ENCODE data around the gene POU2F3. TPM values are rescaled to one million over a fixed set of nuclear protein-coding genes. Genes with fewer than 3 reads are reported as not detected.

Gene POU2F3
- total and polyA plus RNA-seq, 2 donors (not counting 1 experiment from before 2014, with no cell fraction given) = not detected

GRCh38 chr11:120201653-120202052 is 38.3 kb upstream of the POU2F3 start:
- Histone ChIP-seq H4K20me1 (ENCODE audit: control insufficient read depth, extremely low read depth, insufficient read depth, low read length) (no peaks in the 10 kb centered on the region), H3K9ac (ENCODE audit: insufficient read depth, low read length) (no peak overlapping the region), H3K9me3 (ENCODE audit: control insufficient read depth, insufficient read depth, low read depth, low read length) (no peaks in the 10 kb centered on the region)

GRCh38 chr11:120203626-120204025 is 36.3 kb upstream of the POU2F3 start:
- no peaks in the 10 kb centered on the region for H3K9me3 ChIP-seq (ENCODE audit: control insufficient read depth, insufficient read depth, low read depth, low read length)
- no peak for DNase-seq (ENCODE audit: low read depth in 2 of 2)
- H3K36me3 ChIP-seq (ENCODE audit: control insufficient read depth, insufficient read depth, low read length) = no peaks in the 10 kb centered on the region
- no peak overlapping the region for H3K4me2 ChIP-seq (ENCODE audit: extremely low read depth, insufficient read depth, low read length)
- no peaks in the 10 kb centered on the region for H4K20me1 ChIP-seq (ENCODE audit: control insufficient read depth, extremely low read depth, insufficient read depth, low read length)
- H2AFZ ChIP-seq (ENCODE audit: low read length) = no peak overlapping the region
- peaks cover 6% of the 10 kb centered on the region for H3K4me1 ChIP-seq (ENCODE audit: control insufficient read depth, extremely low read depth, insufficient read depth, low read length)
- no peak overlapping the region for H3K4me3 ChIP-seq (replicated peaks in 1 of 4; ENCODE audit: control extremely low read depth in 1 of 4, insufficient read depth in 1 of 4, low read depth in 3 of 4, low read length in 4 of 4)
- H3K79me2 ChIP-seq (ENCODE audit: control insufficient read depth, insufficient read depth, low read length) = no peaks in the 10 kb centered on the region
- peaks cover 2% of the 10 kb centered on the region for H3K27me3 ChIP-seq (ENCODE audit: control insufficient read depth, insufficient read depth, low read length)
- TF ChIP-seq CTCF (conservative IDR thresholded peaks at IDR 0.05 in 1 of 2, IDR thresholded peaks at IDR 0.05 in 1 of 2; ENCODE audit: low read depth in 1 of 2, low read length in 2 of 2) (no peak), EZH2 (IDR thresholded peaks at IDR 0.05; ENCODE audit: low read length, missing control alignments) (no peak)
- no peak overlapping the region for H3K27ac ChIP-seq (ENCODE audit: insufficient read depth, low read length)
- no peak overlapping the region for H3K9ac ChIP-seq (ENCODE audit: insufficient read depth, low read length)

More at GRCh38 chr11:120201653-120202052, 38.3 kb upstream of the POU2F3 start:
- H3K4me3 ChIP-seq (replicated peaks in 1 of 4; ENCODE audit: control extremely low read depth in 1 of 4, insufficient read depth in 1 of 4, low read depth in 3 of 4, low read length in 4 of 4) = no peak overlapping the region
- H3K4me2 ChIP-seq (ENCODE audit: extremely low read depth, insufficient read depth, low read length) = no peak overlapping the region
- no peak for DNase-seq (ENCODE audit: low read depth in 2 of 2)
- H3K36me3 ChIP-seq (ENCODE audit: control insufficient read depth, insufficient read depth, low read length) = no peaks in the 10 kb centered on the region
- peaks cover 3% of the 10 kb centered on the region for H3K27me3 ChIP-seq (ENCODE audit: control insufficient read depth, insufficient read depth, low read length)
- H3K27ac ChIP-seq (ENCODE audit: insufficient read depth, low read length) = no peak overlapping the region
- H3K79me2 ChIP-seq (ENCODE audit: control insufficient read depth, insufficient read depth, low read length) = no peaks in the 10 kb centered on the region
- no peak for TF ChIP-seq EZH2 (IDR thresholded peaks at IDR 0.05; ENCODE audit: low read length, missing control alignments)
- no peak for TF ChIP-seq CTCF (conservative IDR thresholded peaks at IDR 0.05 in 1 of 2, IDR thresholded peaks at IDR 0.05 in 1 of 2; ENCODE audit: low read depth in 1 of 2, low read length in 2 of 2)
- H2AFZ ChIP-seq (ENCODE audit: low read length) = no peak overlapping the region
- peaks cover 4% of the 10 kb centered on the region for H3K4me1 ChIP-seq (ENCODE audit: control insufficient read depth, extremely low read depth, insufficient read depth, low read length)

- Histone ChIP-seq H3K9ac (ENCODE audit: insufficient read depth, low read length) (no peak overlapping the region), H3K4me2 (ENCODE audit: extremely low read depth, insufficient read depth, low read length) (no peak overlapping the region), H3K36me3 (ENCODE audit: control insufficient read depth, insufficient read depth, low read length) (no peaks in the 10 kb centered on the region), H4K20me1 (ENCODE audit: control insufficient read depth, extremely low read depth, insufficient read depth, low read length) (no peaks in the 10 kb centered on the region), H3K79me2 (ENCODE audit: control insufficient read depth, insufficient read depth, low read length) (no peaks in the 10 kb centered on the region), H3K4me1 (ENCODE audit: control insufficient read depth, extremely low read depth, insufficient read depth, low read length) (peaks cover 13% of the 10 kb centered on the region), H3K4me3 (replicated peaks in 1 of 4; ENCODE audit: control extremely low read depth in 1 of 4, insufficient read depth in 1 of 4, low read depth in 3 of 4, low read length in 4 of 4) (no peak overlapping the region), H3K27ac (ENCODE audit: insufficient read depth, low read length) (no peak overlapping the region), H3K27me3 (ENCODE audit: control insufficient read depth, insufficient read depth, low read length) (peaks cover 2% of the 10 kb centered on the region), H2AFZ (ENCODE audit: low read length) (no peak overlapping the region), H3K9me3 (ENCODE audit: control insufficient read depth, insufficient read depth, low read depth, low read length) (no peaks in the 10 kb centered on the region)
- peak; percentile 67 to 81 for DNase-seq (ENCODE audit: low read depth in 2 of 2)
- TF ChIP-seq CTCF (conservative IDR thresholded peaks at IDR 0.05 in 1 of 2, IDR thresholded peaks at IDR 0.05 in 1 of 2; ENCODE audit: low read depth in 1 of 2, low read length in 2 of 2) = no peak
- no peak for TF ChIP-seq EZH2 (IDR thresholded peaks at IDR 0.05; ENCODE audit: low read length, missing control alignments)
These were observed 34.3 kb upstream of the POU2F3 start for GRCh38 chr11:120205596-120206161.
